ENCODE measurements around the gene SNRNP200. TPM values are rescaled to one million over a fixed set of nuclear protein-coding genes. Genes with fewer than 3 reads are reported as not detected.

SNRNP200 gene
- total and polyA plus RNA-seq, 4 donors: 28.1 to 75.2 (median 47.5) TPM

DNA sequence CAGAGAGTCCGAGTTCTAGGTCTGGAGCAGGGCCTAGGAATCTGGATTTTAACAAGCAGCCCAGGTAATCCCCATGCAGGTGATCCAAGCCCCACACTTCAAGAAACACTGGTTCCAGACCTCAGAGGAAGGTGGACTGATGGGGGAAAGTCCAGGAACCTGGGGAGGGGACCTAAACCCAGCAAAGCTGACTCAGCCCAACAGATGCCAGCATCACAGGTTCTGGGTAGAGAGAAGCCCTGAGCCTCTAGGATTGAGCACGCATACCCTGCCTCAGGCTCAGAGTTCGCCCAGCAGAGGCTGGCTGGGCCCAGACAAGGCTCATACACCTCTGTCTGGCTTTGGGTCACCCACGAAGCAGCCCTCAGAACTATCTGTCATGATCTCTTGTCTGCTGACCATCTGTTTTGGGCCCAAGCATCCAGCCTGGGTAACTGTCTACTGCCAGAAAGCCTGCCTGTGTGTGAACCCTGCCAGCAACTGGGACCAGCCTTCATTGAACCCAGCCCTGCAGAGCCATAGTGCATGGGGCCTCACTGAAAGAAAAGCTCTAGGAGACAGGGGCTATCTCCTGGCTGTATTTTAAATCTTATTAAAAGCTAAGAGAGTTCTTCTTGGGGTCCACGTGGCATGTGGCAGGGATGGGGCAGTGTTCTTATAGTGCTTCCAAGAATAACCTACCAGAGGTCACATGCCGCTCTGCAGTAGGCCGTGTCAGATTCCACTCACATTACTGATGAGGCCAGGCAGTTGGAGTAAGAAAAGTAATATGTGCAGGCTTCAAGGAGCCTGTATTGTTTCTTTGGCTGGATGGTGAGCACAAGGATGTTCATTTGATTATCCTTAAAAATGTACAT lies 47.0 kb downstream of the SNRNP200 start:
- H3K27me3 ChIP-seq (ENCODE audit: control insufficient read depth in 4 of 4, insufficient read depth in 4 of 4, low read length in 3 of 4): no peaks in the 10 kb centered on the region
- H3K4me3 ChIP-seq (ENCODE audit: low read depth in 1 of 3, low read length in 3 of 3): no peak overlapping the region
- no peaks in the 10 kb centered on the region for H3K9me3 ChIP-seq (ENCODE audit: control insufficient read depth in 4 of 4, low read length in 3 of 4)
- WGBS: 83% methylated on average over 7 of the region's 7 CpGs
- H3K4me1 ChIP-seq (ENCODE audit: control insufficient read depth in 4 of 4, insufficient read depth in 4 of 4, low read length in 3 of 4): peaks cover 18 to 50% (median 41%) of the 10 kb centered on the region in 4 donors
- H3K27ac ChIP-seq (ENCODE audit: low read depth in 1 of 2, low read length in 2 of 2): peak overlapping the region; percentile 10 to 44
- TF ChIP-seq JUND (IDR thresholded peaks at IDR 0.05) (no peak), HNF4G (IDR thresholded peaks at IDR 0.05) (no peak), TAF1 (conservative IDR thresholded peaks at IDR 0.05) (no peak), YY1 (IDR thresholded peaks at IDR 0.05) (no peak), EGR1 (IDR thresholded peaks at IDR 0.05; ENCODE audit: low read depth in 2 of 2) (no peak), FOXA1 (IDR thresholded peaks at IDR 0.05) (no peak), SP1 (IDR thresholded peaks at IDR 0.05) (no peak), FOXA2 (IDR thresholded peaks at IDR 0.05) (no peak), RXRA (IDR thresholded peaks at IDR 0.05) (no peak), GABPA (IDR thresholded peaks at IDR 0.05 in 1 of 2, conservative IDR thresholded peaks at IDR 0.05 in 1 of 2) (no peak), RAD21 (IDR thresholded peaks at IDR 0.05) (no peak), HNF4A (conservative IDR thresholded peaks at IDR 0.05) (no peak)
- TF ChIP-seq, protein P1, sequence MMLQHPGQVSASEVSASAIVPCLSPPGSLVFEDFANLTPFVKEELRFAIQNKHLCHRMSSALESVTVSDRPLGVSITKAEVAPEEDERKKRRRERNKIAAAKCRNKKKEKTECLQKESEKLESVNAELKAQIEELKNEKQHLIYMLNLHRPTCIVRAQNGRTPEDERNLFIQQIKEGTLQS (IDR thresholded peaks at IDR 0.05): no peak
- TF ChIP-seq, protein P2, sequence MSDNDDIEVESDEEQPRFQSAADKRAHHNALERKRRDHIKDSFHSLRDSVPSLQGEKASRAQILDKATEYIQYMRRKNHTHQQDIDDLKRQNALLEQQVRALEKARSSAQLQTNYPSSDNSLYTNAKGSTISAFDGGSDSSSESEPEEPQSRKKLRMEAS (IDR thresholded peaks at IDR 0.05): no peak
- TF ChIP-seq, protein P3, sequence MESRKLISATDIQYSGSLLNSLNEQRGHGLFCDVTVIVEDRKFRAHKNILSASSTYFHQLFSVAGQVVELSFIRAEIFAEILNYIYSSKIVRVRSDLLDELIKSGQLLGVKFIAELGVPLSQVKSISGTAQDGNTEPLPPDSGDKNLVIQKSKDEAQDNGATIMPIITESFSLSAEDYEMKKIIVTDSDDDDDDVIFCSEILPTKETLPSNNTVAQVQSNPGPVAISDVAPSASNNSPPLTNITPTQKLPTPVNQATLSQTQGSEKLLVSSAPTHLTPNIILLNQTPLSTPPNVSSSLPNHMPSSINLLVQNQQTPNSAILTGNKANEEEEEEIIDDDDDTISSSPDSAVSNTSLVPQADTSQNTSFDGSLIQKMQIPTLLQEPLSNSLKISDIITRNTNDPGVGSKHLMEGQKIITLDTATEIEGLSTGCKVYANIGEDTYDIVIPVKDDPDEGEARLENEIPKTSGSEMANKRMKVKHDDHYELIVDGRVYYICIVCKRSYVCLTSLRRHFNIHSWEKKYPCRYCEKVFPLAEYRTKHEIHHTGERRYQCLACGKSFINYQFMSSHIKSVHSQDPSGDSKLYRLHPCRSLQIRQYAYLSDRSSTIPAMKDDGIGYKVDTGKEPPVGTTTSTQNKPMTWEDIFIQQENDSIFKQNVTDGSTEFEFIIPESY (IDR thresholded peaks at IDR 0.05): no peak
- TF ChIP-seq, protein P4, sequence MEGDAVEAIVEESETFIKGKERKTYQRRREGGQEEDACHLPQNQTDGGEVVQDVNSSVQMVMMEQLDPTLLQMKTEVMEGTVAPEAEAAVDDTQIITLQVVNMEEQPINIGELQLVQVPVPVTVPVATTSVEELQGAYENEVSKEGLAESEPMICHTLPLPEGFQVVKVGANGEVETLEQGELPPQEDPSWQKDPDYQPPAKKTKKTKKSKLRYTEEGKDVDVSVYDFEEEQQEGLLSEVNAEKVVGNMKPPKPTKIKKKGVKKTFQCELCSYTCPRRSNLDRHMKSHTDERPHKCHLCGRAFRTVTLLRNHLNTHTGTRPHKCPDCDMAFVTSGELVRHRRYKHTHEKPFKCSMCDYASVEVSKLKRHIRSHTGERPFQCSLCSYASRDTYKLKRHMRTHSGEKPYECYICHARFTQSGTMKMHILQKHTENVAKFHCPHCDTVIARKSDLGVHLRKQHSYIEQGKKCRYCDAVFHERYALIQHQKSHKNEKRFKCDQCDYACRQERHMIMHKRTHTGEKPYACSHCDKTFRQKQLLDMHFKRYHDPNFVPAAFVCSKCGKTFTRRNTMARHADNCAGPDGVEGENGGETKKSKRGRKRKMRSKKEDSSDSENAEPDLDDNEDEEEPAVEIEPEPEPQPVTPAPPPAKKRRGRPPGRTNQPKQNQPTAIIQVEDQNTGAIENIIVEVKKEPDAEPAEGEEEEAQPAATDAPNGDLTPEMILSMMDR (IDR thresholded peaks at IDR 0.05; ENCODE audit: low read depth, low read length, missing input control): no peak
- TF ChIP-seq, protein P5, sequence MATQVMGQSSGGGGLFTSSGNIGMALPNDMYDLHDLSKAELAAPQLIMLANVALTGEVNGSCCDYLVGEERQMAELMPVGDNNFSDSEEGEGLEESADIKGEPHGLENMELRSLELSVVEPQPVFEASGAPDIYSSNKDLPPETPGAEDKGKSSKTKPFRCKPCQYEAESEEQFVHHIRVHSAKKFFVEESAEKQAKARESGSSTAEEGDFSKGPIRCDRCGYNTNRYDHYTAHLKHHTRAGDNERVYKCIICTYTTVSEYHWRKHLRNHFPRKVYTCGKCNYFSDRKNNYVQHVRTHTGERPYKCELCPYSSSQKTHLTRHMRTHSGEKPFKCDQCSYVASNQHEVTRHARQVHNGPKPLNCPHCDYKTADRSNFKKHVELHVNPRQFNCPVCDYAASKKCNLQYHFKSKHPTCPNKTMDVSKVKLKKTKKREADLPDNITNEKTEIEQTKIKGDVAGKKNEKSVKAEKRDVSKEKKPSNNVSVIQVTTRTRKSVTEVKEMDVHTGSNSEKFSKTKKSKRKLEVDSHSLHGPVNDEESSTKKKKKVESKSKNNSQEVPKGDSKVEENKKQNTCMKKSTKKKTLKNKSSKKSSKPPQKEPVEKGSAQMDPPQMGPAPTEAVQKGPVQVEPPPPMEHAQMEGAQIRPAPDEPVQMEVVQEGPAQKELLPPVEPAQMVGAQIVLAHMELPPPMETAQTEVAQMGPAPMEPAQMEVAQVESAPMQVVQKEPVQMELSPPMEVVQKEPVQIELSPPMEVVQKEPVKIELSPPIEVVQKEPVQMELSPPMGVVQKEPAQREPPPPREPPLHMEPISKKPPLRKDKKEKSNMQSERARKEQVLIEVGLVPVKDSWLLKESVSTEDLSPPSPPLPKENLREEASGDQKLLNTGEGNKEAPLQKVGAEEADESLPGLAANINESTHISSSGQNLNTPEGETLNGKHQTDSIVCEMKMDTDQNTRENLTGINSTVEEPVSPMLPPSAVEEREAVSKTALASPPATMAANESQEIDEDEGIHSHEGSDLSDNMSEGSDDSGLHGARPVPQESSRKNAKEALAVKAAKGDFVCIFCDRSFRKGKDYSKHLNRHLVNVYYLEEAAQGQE (IDR thresholded peaks at IDR 0.05): no peak
- DNase-seq (ENCODE audit: low spot score): no peak
- H3K36me3 ChIP-seq (ENCODE audit: control insufficient read depth in 4 of 4, insufficient read depth in 3 of 4, low read depth in 1 of 4, low read length in 3 of 4): peaks cover 6 to 17% (median 9%) of the 10 kb centered on the region in 4 donors
- no peak overlapping the region for H3K9ac ChIP-seq (ENCODE audit: low read depth in 1 of 2, low read length in 2 of 2)
